Rectal smooth muscle tissue (tissue), 1 donor: ENCODE results near the gene UFM1.

Source experiments
- H3K27ac ChIP-seq: one replicate; pipeline ENCODE4 v1.7.0; 2013; ENCODE audit warnings: low read depth, low read length, inconsistent platforms
- H3K27me3 ChIP-seq: one replicate; pipeline ENCODE4 v1.7.0; 2013; ENCODE audit warnings: low read length; ENCODE audit not compliant: control insufficient read depth, insufficient read depth
- H3K36me3 ChIP-seq: one replicate; pipeline ENCODE4 v1.7.0; 2013; ENCODE audit warnings: low read length; ENCODE audit not compliant: control insufficient read depth, insufficient read depth
- H3K4me1 ChIP-seq: one replicate; pipeline ENCODE4 v1.7.0; 2013; ENCODE audit warnings: low read length; ENCODE audit not compliant: control insufficient read depth, insufficient read depth
- H3K4me3 ChIP-seq: one replicate; pipeline ENCODE4 v1.7.0; 2013; ENCODE audit warnings: low read length
- H3K9ac ChIP-seq: one replicate; pipeline ENCODE4 v1.7.0; 2013; ENCODE audit warnings: low read length

The UFM1 gene

GRCh38 chr13:38399535-38399934, 49.9 kb downstream of the UFM1 start:
- no peaks in the 10 kb centered on the region for H3K27me3 ChIP-seq
- H3K4me3 ChIP-seq = no peak overlapping the region
- no peak overlapping the region for H3K9ac ChIP-seq
- H3K4me1 ChIP-seq = no peaks in the 10 kb centered on the region
- H3K27ac ChIP-seq = no peak overlapping the region
- no peaks in the 10 kb centered on the region for H3K36me3 ChIP-seq

DNA sequence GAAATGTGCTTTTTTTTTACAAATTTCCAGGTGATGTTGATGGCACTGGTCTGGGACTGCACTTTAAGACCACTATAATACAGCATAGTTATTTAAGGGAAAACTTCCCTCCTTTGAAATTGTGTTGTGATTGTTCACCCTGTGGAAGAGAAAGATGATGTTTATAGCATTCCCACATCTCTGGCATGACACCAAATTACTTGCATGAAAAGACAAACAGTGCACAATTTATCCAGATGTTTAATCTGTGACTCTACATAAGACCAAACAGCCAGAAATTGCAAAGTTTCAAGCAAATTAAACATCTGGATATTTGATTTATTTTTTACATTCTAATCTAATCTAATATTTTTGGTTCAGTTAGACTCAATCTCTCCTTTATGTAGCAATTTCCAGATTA, 51.6 kb downstream of the UFM1 start:
- no peak overlapping the region for H3K9ac ChIP-seq
- no peaks in the 10 kb centered on the region for H3K27me3 ChIP-seq
- no peaks in the 10 kb centered on the region for H3K4me1 ChIP-seq
- H3K36me3 ChIP-seq = no peaks in the 10 kb centered on the region
- H3K4me3 ChIP-seq = no peak overlapping the region
- no peak overlapping the region for H3K27ac ChIP-seq

- no peaks in the 10 kb centered on the region for H3K27me3 ChIP-seq
- H3K27ac ChIP-seq = no peak overlapping the region
- H3K36me3 ChIP-seq = no peaks in the 10 kb centered on the region
- no peak overlapping the region for H3K9ac ChIP-seq
- no peaks in the 10 kb centered on the region for H3K4me1 ChIP-seq
- no peak overlapping the region for H3K4me3 ChIP-seq
These were observed 55.6 kb downstream of the UFM1 start for GRCh38 chr13:38405216-38405615.

GRCh38 chr13:38409771-38410170, 60.1 kb downstream of the UFM1 start:
- Histone ChIP-seq H3K27me3 (no peaks in the 10 kb centered on the region), H3K4me1 (no peaks in the 10 kb centered on the region), H3K36me3 (no peaks in the 10 kb centered on the region), H3K4me3 (no peak overlapping the region), H3K9ac (no peak overlapping the region), H3K27ac (no peak overlapping the region)

- no peaks in the 10 kb centered on the region for H3K27me3 ChIP-seq
- no peak overlapping the region for H3K9ac ChIP-seq
- H3K27ac ChIP-seq = no peak overlapping the region
- H3K4me1 ChIP-seq = no peaks in the 10 kb centered on the region
- no peak overlapping the region for H3K4me3 ChIP-seq
- H3K36me3 ChIP-seq = no peaks in the 10 kb centered on the region
These were observed 62.6 kb downstream of the UFM1 start for GRCh38 chr13:38412266-38412665.
